Mononuclear cell (primary cell): Measurements from ENCODE around the gene G6PC1. TPM values are rescaled to one million over a fixed set of nuclear protein-coding genes. Genes with fewer than 3 reads are reported as not detected.
"Not testable (repeated sequence)": the region's sequence is repeated elsewhere in the genome, so short reads cannot be mapped to it uniquely, and the experiment has no call there.

ENCODE experiments used
- H3K27me3 ChIP-seq: 2 replicates; pipeline ENCODE4 v1.6.0; 2011; ENCODE audit warnings: low read length, control low read depth; ENCODE audit not compliant: insufficient read depth
- H3K4me1 ChIP-seq: 2 replicates; pipeline ENCODE4 v1.5.1; 2011; ENCODE audit warnings: mild to moderate bottlenecking, low read length, control low read depth; ENCODE audit not compliant: insufficient read depth
- H3K4me3 ChIP-seq: 2 replicates; pipeline ENCODE4 v1.5.1; 2011; ENCODE audit warnings: mild to moderate bottlenecking, low read length, moderate library complexity
- H3K9me3 ChIP-seq: 2 replicates; pipeline ENCODE4 v1.5.1; 2011; ENCODE audit warnings: low read depth, mild to moderate bottlenecking, control low read depth, low read length
- total RNA-seq: library from RNA; depleted of rRNA; stranded (reverse); fragments of >200 nt; gene quantifications from one replicate; pipeline ENCODE4 v1.2.3, GENCODE V29; 2012

G6PC1 gene
- not detected for total RNA-seq

- no peak within 1 kb of the TSS for H3K4me3 ChIP-seq
- H3K4me1 ChIP-seq, result peaks cover under 1% of the 10 kb centered on the region
- H3K27me3 ChIP-seq, result no peaks in the 10 kb centered on the region
- H3K9me3 ChIP-seq, result no peaks in the 10 kb centered on the region
These were observed at the start of gene G6PC1 for GRCh38 chr17:42900460-42901331. TSS of gene G6PC1 (plus strand) at chr17:42900799. CDS start at chr17:42900877, 78 bp downstream.

GRCh38 chr17:42850954-42851353, 49.6 kb upstream of the G6PC1 start, which contains the start of gene AOC3:
TSS of gene AOC3 (plus strand) at chr17:42851199. CDS start at chr17:42851344, 145 bp downstream.
- Histone ChIP-seq H3K4me3 (no peak within 1 kb of the TSS), H3K27me3 (no peaks in the 10 kb centered on the region), H3K4me1 (peaks cover 17% of the 10 kb centered on the region), H3K9me3 (no peaks in the 10 kb centered on the region)

GRCh38 chr17:42851371-42852240, 49.0 kb upstream of the G6PC1 start:
- not testable (repeated sequence) for H3K4me3 ChIP-seq, H3K9me3 ChIP-seq, H3K27me3 ChIP-seq
- H3K4me1 ChIP-seq, result peaks cover 10% of the 10 kb centered on the region

GRCh38 chr17:42852351-42852750, 48.2 kb upstream of the G6PC1 start:
- H3K9me3 ChIP-seq, result no peaks in the 10 kb centered on the region
- H3K4me1 ChIP-seq, result peaks cover 3% of the 10 kb centered on the region
- H3K4me3 ChIP-seq, result no peak overlapping the region
- H3K27me3 ChIP-seq, result no peaks in the 10 kb centered on the region

- no peaks in the 10 kb centered on the region for H3K27me3 ChIP-seq
- H3K4me1 ChIP-seq, result no peaks in the 10 kb centered on the region
- H3K4me3 ChIP-seq, result no peak overlapping the region
- no peaks in the 10 kb centered on the region for H3K9me3 ChIP-seq
These were observed 47.6 kb upstream of the G6PC1 start for GRCh38 chr17:42853004-42853403.

- no peaks in the 10 kb centered on the region for H3K4me1 ChIP-seq
- H3K27me3 ChIP-seq, result no peaks in the 10 kb centered on the region
- H3K4me3 ChIP-seq, result no peak overlapping the region
- H3K9me3 ChIP-seq, result no peaks in the 10 kb centered on the region
These were observed 47.0 kb upstream of the G6PC1 start for GRCh38 chr17:42853597-42853967.

- H3K4me1 ChIP-seq, result no peaks in the 10 kb centered on the region
- H3K4me3 ChIP-seq, result no peak overlapping the region
- no peaks in the 10 kb centered on the region for H3K27me3 ChIP-seq
- no peaks in the 10 kb centered on the region for H3K9me3 ChIP-seq
These were observed 46.4 kb upstream of the G6PC1 start for GRCh38 chr17:42853968-42854790.

- no peaks in the 10 kb centered on the region for H3K4me1 ChIP-seq
- no peaks in the 10 kb centered on the region for H3K27me3 ChIP-seq
- no peaks in the 10 kb centered on the region for H3K9me3 ChIP-seq
- H3K4me3 ChIP-seq, result no peak overlapping the region
These were observed 45.5 kb upstream of the G6PC1 start for GRCh38 chr17:42855048-42855596.

GRCh38 chr17:42856093-42856492, 44.5 kb upstream of the G6PC1 start:
- H3K4me1 ChIP-seq, H3K9me3 ChIP-seq, H3K27me3 ChIP-seq, H3K4me3 ChIP-seq: not testable (repeated sequence)

GRCh38 chr17:42856516-42856915, 44.1 kb upstream of the G6PC1 start:
- H3K4me1 ChIP-seq, H3K9me3 ChIP-seq, H3K4me3 ChIP-seq, H3K27me3 ChIP-seq: not testable (repeated sequence)

- no peaks in the 10 kb centered on the region for H3K27me3 ChIP-seq
- H3K4me3 ChIP-seq, result no peak overlapping the region
- H3K4me1 ChIP-seq, result no peaks in the 10 kb centered on the region
- no peaks in the 10 kb centered on the region for H3K9me3 ChIP-seq
These were observed 43.2 kb upstream of the G6PC1 start for GRCh38 chr17:42857389-42857788.

GRCh38 chr17:42865638-42866094, 34.9 kb upstream of the G6PC1 start:
- no peak overlapping the region for H3K4me3 ChIP-seq
- no peaks in the 10 kb centered on the region for H3K4me1 ChIP-seq
- no peaks in the 10 kb centered on the region for H3K9me3 ChIP-seq
- no peaks in the 10 kb centered on the region for H3K27me3 ChIP-seq

- H3K9me3 ChIP-seq, result no peaks in the 10 kb centered on the region
- no peaks in the 10 kb centered on the region for H3K4me1 ChIP-seq
- H3K27me3 ChIP-seq, result no peaks in the 10 kb centered on the region
- no peak overlapping the region for H3K4me3 ChIP-seq
These were observed 34.4 kb upstream of the G6PC1 start for GRCh38 chr17:42866216-42866615.
